ENCODE data around the gene KCNIP1.

- TF ChIP-seq CTCF (IDR thresholded peaks at IDR 0.05) (no peak), POLR2A (IDR thresholded peaks at IDR 0.05) (no peak)
Measured at GRCh38 chr5:170503990-170504596, at the start of gene KCNIP1.
